Adrenal gland (tissue), 12 donors: ENCODE results near the gene TBC1D24. TPM values are rescaled to one million over a fixed set of nuclear protein-coding genes. Genes with fewer than 3 reads are reported as not detected.

Experiments used
- DNase-seq, 7 donors: peaks; one replicate each; pipeline ENCODE4 v3.0.0-alpha.2; 2019 to 2020
- H3K27ac ChIP-seq, 5 donors: fragments of 200-600 bp; sonication (generic) in 4 of 5; 1 replicate in 3 of 5; 2 replicates in 2 of 5; pipeline versions ENCODE4 v1.5.1 to v1.8.0; 2016 to 2020; ENCODE audit warnings: mild to moderate bottlenecking in 1 of 5
- H3K27me3 ChIP-seq: fragments of 200-600 bp; 2 replicates; pipeline ENCODE4 v1.8.0; 2021
- H3K36me3 ChIP-seq, 2 donors: fragments of 200-600 bp; replicated peaks in 1 of 2; 1 replicate in 1 of 2; 2 replicates in 1 of 2; pipeline versions ENCODE4 v1.5.1 to v1.8.0; 2018 to 2022
- H3K4me1 ChIP-seq, 2 donors: fragments of 200-600 bp; replicated peaks in 1 of 2; 1 replicate in 1 of 2; 2 replicates in 1 of 2; pipeline versions ENCODE4 v1.5.1 to v1.8.0; 2018 to 2021
- H3K4me3 ChIP-seq, 4 donors: fragments of 200-600 bp; sonication (generic) in 3 of 4; one replicate each; pipeline ENCODE4 v1.5.1; 2016 to 2018
- H3K9me3 ChIP-seq, 3 donors: fragments of 200-600 bp; sonication (generic) in 1 of 3; replicated peaks in 1 of 3; 1 replicate in 2 of 3; 2 replicates in 1 of 3; pipeline versions ENCODE4 v1.5.1 to v1.8.0; 2016 to 2021
- CTCF ChIP-seq, 6 experiments: fragments of 450-650 bp in 4 of 6; fragments of 200-600 bp in 2 of 6; sonication (generic) in 1 of 6; IDR thresholded peaks; 1 replicate in 5 of 6; 2 replicates in 1 of 6; pipeline versions ENCODE4 v1.5.1 to v1.8.0; 2016 to 2021; ENCODE audit warnings: antibody characterized with exemption in 6 of 6, mild to moderate bottlenecking in 2 of 6, moderate library complexity in 1 of 6
- POLR2A ChIP-seq, 2 donors: fragments of 450-650 bp; IDR thresholded peaks; one replicate each; pipeline ENCODE4 v1.6.1; 2017; ENCODE audit warnings: antibody characterized with exemption in 2 of 2, mild to moderate bottlenecking in 2 of 2, moderate library complexity in 1 of 2
- WGBS, 4 donors: extraction: QIAGEN DNeasy Blood & Tissue Kit in 2 of 4; methylation state at CpG; one replicate each; pipeline versions ENCODE4 v1.1.5 to v1.1.7; 2013 to 2017; 5-methylcytosine and 5-hydroxymethylcytosine counted together
- intact Hi-C, 2 donors: fragments of 100-400 bp; cut with DNase I; formaldehyde crosslinking; loops; one replicate each; pipeline versions ENCODE4 v1.14.1 to v1.15.0; 2022 to 2023
- polyA plus RNA-seq, 3 donors: library from polyadenylated mRNA; stranded (reverse); fragments of 200-250 nt in 2 of 3; fragments of 350-450 nt in 1 of 3; fragmentation: Illumina TruSeq in 1 of 3; extraction: RNeasy Lipid Tissue Mini Kit (QIAGEN cat#74804) in 1 of 3; gene quantifications; one replicate each; pipeline ENCODE4 v1.2.3, GENCODE V29; 2013 to 2014
- total RNA-seq, 9 donors: library from RNA; depleted of rRNA in 4 of 9; stranded (reverse); fragments of >200 nt in 4 of 9; fragments of 120-200 nt in 1 of 9; fragmentation: NEBNext Ultra II Directional in 1 of 9; extraction: Animal tissue kit (Norgen Biotek cat#: 25700) in 1 of 9; gene quantifications; one replicate each; pipeline versions ENCODE4 v1.1.0 to v1.2.4, GENCODE V29; 2013 to 2023
- donor health status: healthy with polysubstance abuse.
- donor health status: Bipolar disorder and iron deficiency.
- donor health status: DM: yes; HTN: yes; CAD: no.
- donor health status: DM: no; HTN: no; CAD: no.
- donor health status: DM: no; HTN: no; CAD: no.
- donor health status: DM: yes; HTN: yes; CAD: no.

TBC1D24 gene
- total and polyA plus RNA-seq, 12 donors: 3.9 to 18.5 (median 13.9) TPM

- Histone ChIP-seq H3K27ac (no peak overlapping the region), H3K27me3 (no peaks in the 10 kb centered on the region), H3K4me3 (no peak overlapping the region), H3K36me3 (peaks cover 0 to 60% of the 10 kb centered on the region in 2 donors), H3K4me1 (peaks cover 5 to 16% of the 10 kb centered on the region in 2 donors), H3K9me3 (no peaks in the 10 kb centered on the region)
- intact Hi-C loops: no loop called here
- peak in 1 of 7 donors; percentile 9 for DNase-seq
- TF ChIP-seq CTCF (IDR thresholded peaks at IDR 0.05): no peak
- no peak for TF ChIP-seq POLR2A (IDR thresholded peaks at IDR 0.05)
- 92 to 96% (median 93%) methylated on average over 9 of the region's 9 CpGs for WGBS, 4 donors
These were observed 49.5 kb downstream of the TBC1D24 start for GRCh38 chr16:2524339-2524938.

GRCh38 chr16:2526135-2526534 lies 51.2 kb downstream of the TBC1D24 start:
- TF ChIP-seq POLR2A (IDR thresholded peaks at IDR 0.05) (no peak), CTCF (IDR thresholded peaks at IDR 0.05) (no peak)
- peak in 1 of 7 donors; percentile 14 for DNase-seq
- no peak overlapping the region for H3K4me3 ChIP-seq
- peaks cover 0 to 9% of the 10 kb centered on the region in 2 donors for H3K4me1 ChIP-seq
- intact Hi-C loops: no loop called here
- H3K27ac ChIP-seq: no peak overlapping the region
- H3K36me3 ChIP-seq: peaks cover 0 to 65% of the 10 kb centered on the region in 2 donors
- 68 to 87% (median 74%) methylated on average over 3 to 8 of the region's 8 CpGs for WGBS, 4 donors
- H3K27me3 ChIP-seq: no peaks in the 10 kb centered on the region
- no peaks in the 10 kb centered on the region for H3K9me3 ChIP-seq

GRCh38 chr16:2527071-2527783 lies 52.3 kb downstream of the TBC1D24 start:
- Histone ChIP-seq H3K4me3 (no peak overlapping the region), H3K27me3 (no peaks in the 10 kb centered on the region), H3K36me3 (peaks cover 0 to 65% of the 10 kb centered on the region in 2 donors), H3K9me3 (no peaks in the 10 kb centered on the region), H3K27ac (no peak overlapping the region), H3K4me1 (peaks cover 5 to 9% of the 10 kb centered on the region in 2 donors)
- TF ChIP-seq CTCF (IDR thresholded peaks at IDR 0.05) (no peak), POLR2A (IDR thresholded peaks at IDR 0.05) (no peak)
- DNase-seq: peak in 1 of 7 donors; percentile 20
- intact Hi-C loops: no loop called here
- 75 to 90% (median 86%) methylated on average over 6 to 12 of the region's 12 CpGs for WGBS, 4 donors

- peaks cover 0 to 65% of the 10 kb centered on the region in 2 donors for H3K36me3 ChIP-seq
- H3K4me3 ChIP-seq: no peak overlapping the region
- H3K9me3 ChIP-seq: no peaks in the 10 kb centered on the region
- 94 to 100% (median 97%) methylated on average over 1 to 24 of the region's 24 CpGs for WGBS, 4 donors
- TF ChIP-seq CTCF (IDR thresholded peaks at IDR 0.05) (no peak), POLR2A (IDR thresholded peaks at IDR 0.05) (no peak)
- intact Hi-C loops: no loop called here
- H3K4me1 ChIP-seq: peaks cover 8 to 12% of the 10 kb centered on the region in 2 donors
- H3K27ac ChIP-seq: no peak overlapping the region
- no peak for DNase-seq
- H3K27me3 ChIP-seq: no peaks in the 10 kb centered on the region
These were observed 52.8 kb downstream of the TBC1D24 start for GRCh38 chr16:2527784-2528100.
